Amygdala (tissue), 56 donors: ENCODE measurements around the gene SLCO2B1.

ENCODE experiments used
- DNase-seq, 56 donors: peaks; one replicate each; lab custom pipeline; 2025; lab: John Stamatoyannopoulos, UW

SLCO2B1 gene

GRCh38 chr11:75143420-75143731, 7.5 kb upstream of the SLCO2B1 start:
- DNase-seq: no peak

DNA sequence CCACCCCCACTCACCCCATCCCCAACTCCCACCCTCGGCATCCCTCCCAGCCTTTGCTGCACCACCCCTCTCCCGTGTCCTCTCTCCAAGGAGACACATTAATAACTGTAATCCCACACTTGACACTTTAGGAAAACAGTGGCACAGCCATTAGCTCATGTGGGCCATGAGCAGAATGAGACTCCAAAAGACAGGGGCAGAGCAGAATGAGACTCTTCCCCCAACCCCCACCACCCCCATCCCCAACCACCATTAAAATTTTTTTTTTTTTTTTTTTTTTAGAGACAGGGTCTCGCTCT, 6.2 kb upstream of the SLCO2B1 start:
- DNase-seq: no peak

DNA sequence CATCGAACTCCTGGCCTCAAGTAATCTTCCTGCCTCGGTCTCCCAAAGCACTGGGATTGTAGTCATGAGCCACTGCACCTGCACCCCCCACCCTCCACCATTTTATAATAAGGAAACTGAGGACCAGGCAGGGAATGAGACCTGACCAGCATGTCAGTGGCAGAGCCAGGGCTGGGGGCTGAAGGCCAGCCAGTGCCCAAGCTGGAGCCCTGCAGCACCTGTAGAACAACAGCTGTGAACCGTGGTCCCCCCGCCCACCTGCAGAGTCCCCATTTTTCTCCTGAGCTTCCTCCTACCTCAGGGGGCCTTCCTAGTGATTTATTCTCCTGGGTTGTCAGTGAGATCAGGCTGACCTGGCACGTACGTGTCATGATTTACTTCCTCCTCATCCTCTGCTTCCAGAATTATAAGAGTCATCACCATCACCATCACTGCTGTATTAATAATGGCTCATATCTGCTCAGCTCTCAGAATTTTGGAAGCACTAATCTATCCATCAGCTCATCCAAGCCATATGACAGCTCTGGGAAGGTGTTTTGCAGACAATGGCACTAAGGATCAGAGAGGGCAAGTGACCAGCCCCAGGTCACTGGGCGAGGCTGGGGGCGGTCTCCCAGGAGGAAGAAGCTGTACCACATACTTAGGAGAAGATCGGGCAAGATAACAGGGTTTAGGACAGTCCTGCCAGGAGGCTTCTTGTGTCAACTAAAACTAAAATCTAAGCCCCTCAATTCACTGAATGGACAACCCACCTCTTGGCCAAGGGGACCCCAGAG, 5.5 kb upstream of the SLCO2B1 start:
- DNase-seq: no peak

DNA sequence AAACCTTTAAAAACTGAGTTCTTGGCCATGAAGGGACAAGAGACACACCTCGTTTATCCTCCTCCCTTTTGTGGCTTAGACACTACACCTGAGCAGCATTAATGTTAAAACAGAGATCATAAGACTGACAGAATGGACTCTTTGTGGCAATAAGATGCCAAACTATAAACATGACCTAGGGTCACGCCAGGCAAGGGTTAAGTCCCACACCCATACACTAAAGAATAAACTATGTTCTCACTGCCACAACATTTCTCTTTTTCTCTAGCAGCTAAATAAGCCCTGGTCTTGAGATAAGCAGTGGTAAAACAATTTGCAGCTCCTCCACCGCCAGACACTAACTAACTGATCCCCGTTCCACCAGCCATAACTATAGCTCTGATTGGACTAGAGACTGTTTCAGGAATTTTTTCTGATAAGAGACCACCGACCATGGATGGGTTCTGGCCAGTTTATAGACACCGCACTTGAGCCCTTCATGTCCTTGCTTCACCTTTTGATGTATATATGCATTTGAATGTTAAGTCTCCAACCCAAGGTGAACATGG, 4.9 kb upstream of the SLCO2B1 start:
- no peak for DNase-seq

GRCh38 chr11:75146711-75147110, 4.2 kb upstream of the SLCO2B1 start:
- DNase-seq: no peak

GRCh38 chr11:75147191-75147874, 3.6 kb upstream of the SLCO2B1 start:
- DNase-seq: no peak

DNA sequence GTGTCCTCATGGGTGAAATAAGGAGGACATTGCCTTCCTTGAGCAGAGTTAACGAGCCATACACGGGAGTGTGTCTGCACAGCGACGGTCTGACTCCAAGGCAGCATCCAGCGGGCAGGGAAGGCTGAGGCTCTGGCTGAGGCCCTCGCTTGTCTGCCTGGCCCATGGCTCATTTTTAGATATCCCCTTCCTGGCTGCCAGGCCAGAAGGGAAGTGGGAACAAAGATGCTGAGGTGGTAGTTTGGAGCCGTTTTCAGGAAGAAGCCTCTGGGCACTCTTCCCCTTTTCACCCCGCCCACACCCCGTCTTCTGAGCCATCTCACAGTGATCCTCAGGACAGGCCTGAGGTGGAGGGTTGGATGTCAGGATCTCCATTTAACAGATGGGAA, 3.0 kb upstream of the SLCO2B1 start:
- DNase-seq: peak in 12 of 56 donors; percentile 7 to 50 (median 20)

- DNase-seq: peak in 3 of 56 donors; percentile 20 to 27 (median 22)
Observed at GRCh38 chr11:75148436-75148983, 2.4 kb upstream of the SLCO2B1 start.

DNA sequence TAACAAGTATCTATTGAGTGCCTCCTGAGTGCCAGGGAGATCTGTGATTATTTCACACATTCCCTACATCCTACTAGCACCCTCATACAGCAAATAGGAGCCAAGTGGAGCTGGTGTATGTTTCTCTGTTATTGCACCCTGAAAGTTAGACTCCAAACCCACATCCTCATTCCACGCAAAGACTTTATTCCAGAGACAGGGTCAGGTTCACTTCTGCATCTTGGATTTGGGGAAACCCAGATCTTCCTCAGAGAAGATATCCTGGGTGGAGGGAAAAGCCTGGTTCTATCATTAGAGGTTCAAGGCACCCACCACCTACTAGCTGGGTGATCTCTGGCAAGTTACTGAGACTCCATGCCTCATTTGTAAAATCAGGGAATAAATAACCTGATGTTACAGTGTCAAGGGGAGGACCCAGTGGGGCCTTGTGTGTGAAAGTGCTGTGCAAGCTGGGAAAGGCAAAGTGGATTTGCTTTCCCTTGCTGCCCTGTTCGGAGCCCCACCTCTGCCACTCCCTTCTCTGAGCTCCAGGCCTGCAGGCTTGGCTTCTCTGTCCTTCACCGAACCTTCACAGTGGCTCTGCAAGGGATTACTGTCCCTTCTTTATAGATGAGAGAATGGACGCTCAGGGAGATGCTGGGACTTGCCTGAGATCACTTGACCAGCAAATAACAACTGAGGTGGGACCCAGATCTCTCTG, 991 bp upstream of the SLCO2B1 start:
- no peak for DNase-seq

DNA sequence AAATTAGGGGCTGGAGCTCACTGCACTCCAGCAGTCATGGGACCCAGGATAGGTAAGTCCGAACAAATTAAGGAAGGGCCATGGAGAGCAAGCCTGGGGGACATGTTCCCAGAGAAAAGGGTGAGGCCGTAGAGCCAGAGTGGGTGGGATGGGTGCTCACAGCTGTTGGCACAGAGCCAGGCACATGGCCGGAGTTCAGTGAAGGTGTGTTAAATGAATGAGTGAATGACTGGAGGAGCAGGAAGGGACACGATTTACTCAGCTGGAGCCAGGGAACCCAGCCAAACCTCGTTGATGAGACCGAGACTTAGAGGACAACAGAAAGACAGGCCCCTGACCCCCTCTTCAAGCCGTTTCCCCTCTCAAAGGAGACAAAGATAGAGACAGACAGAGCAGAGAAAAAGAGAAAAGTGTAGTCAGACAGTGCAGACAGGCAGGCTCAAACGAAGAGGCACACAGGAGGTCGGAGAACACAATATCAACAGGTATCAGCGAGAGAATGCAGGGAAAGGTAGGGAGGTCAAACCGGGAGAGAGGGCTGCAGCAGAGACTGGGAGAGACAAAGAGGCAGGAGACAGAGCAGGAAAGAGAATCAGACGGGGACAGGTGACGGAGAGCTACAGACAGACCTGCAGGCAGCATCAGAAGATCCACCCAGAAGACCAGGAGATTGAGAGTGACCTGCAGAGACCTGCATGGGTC, 590 bp downstream of the SLCO2B1 start:
- no peak for DNase-seq

- no peak for DNase-seq
Observed at GRCh38 chr11:75152090-75152489, 1.2 kb downstream of the SLCO2B1 start.

- DNase-seq: no peak
Observed at GRCh38 chr11:75152651-75153427, 1.9 kb downstream of the SLCO2B1 start.

- peak in 1 of 56 donors; percentile 24 for DNase-seq
Observed at GRCh38 chr11:75154646-75155569, 4.0 kb downstream of the SLCO2B1 start.

GRCh38 chr11:75155570-75156422, 4.9 kb downstream of the SLCO2B1 start:
- no peak for DNase-seq

DNA sequence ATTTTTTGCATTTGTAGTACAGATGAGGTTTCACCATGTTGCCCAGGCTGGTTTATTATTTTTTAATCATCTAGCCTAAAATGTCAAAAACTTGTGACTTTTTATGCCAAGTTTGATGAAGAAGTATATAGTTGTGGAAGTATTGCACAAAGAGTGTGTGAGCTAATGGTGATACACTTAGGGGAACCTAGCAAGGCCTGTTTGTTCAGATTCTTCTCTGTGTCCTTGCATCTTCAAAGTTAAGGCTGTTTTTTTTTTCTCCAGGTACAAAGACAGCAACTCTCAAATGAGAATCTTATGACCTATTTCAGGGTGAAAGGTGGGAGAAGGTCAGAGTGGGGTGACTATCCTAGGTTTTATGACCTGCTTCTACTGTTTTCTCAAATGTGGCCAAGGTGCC, 7.3 kb downstream of the SLCO2B1 start:
- no peak for DNase-seq

DNA sequence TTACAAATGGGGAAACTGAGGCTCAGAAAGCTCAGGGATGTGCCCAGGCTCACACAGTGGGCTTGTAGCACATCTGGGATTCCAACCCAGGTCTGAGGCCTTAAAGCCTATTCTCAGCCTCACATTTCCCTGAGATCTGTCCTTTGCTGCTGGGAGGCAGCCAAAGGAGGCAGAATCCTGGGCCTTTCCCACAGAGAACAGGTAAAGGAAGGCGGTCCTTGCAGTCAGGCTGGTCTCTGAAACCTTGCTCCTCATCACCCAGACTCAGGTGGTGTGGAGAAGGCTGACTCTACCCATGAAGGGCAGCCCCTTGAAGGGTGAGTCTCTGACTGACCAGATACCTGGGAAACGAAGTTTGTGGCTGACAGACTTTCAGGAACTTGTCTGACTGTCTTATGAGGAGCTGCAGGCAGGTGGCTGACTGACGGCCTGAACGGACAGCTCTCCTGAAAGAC, 7.8 kb downstream of the SLCO2B1 start:
- no peak for DNase-seq

DNA sequence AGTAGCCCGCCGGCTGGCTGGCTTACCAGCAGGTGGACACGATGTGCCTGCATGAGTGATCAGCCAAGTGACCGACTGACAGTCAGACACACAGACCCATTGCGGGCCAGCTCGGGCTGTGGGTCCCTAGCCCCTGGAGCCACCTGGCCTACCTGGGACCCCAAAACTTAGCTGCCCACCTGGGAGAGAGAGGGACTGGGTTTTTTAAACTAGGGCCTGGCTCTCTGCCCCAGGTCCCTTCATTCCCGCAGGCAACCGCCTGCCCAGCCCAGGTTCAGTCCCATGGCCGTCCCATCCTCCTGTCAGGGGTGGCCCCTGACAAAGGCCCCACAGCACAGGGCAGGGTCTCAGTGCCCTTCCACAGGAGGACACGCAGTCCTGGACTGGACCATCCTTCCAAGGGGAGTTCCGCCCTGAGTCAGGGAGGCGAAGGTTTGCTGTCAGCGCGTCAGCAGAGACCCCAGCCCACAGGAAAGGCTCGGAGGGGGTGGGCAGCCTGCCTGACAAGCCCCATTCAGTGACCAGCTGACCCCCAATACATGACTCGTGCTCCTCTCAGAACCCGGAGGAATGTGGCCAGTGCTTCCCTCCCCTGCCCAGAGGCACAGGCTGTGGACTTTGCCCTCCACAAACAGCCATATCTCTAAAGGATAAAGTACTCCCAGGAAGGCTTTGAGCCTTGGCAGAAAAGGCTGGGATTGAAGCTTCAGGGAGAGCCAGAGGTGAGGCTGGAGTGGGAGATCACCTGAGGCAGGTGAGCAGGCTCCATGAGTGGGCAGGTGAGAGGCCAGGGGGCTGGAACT, 8.4 kb downstream of the SLCO2B1 start:
- no peak for DNase-seq
